Mesendoderm (in vitro differentiated cells): ENCODE results near the gene RARG. TPM values are rescaled to one million over a fixed set of nuclear protein-coding genes. Genes with fewer than 3 reads are reported as not detected.

ENCODE experiments used
- DNase-seq: peaks from one replicate; pipeline ENCODE4 v3.0.0; 2013
- H2AK5ac ChIP-seq: 2 replicates; pipeline ENCODE4 v1.6.1; 2013; ENCODE audit warnings: low read length, inconsistent platforms
- H2BK120ac ChIP-seq: 2 replicates; pipeline ENCODE4 v1.6.1; 2013; ENCODE audit warnings: low read depth, mild to moderate bottlenecking, low read length, moderate library complexity, mixed read lengths
- H2BK15ac ChIP-seq: replicated peaks from 2 replicates; pipeline ENCODE4 v1.6.1; 2013; ENCODE audit warnings: low read depth, mild to moderate bottlenecking, moderate library complexity
- H2BK5ac ChIP-seq: 2 replicates; pipeline ENCODE4 v1.6.1; 2013; ENCODE audit warnings: low read length, inconsistent platforms
- H3K18ac ChIP-seq: 2 replicates; pipeline ENCODE4 v1.6.1; 2013; ENCODE audit warnings: mild to moderate bottlenecking, low read length, mixed read lengths
- H3K23ac ChIP-seq: one replicate; pipeline ENCODE4 v1.6.1; 2013; ENCODE audit warnings: low read length
- H3K27ac ChIP-seq: 2 replicates; pipeline ENCODE4 v1.5.1; 2013; ENCODE audit warnings: low read depth, mild to moderate bottlenecking, inconsistent platforms, low read length, moderate library complexity
- H3K27me3 ChIP-seq: 2 replicates; pipeline ENCODE4 v1.6.1; 2013; ENCODE audit warnings: low read length, control low read depth, mild to moderate bottlenecking, inconsistent platforms; ENCODE audit not compliant: insufficient read depth, poor library complexity
- H3K36me3 ChIP-seq: 2 replicates; pipeline ENCODE4 v1.6.1; 2013; ENCODE audit warnings: low read length, inconsistent platforms; ENCODE audit not compliant: control insufficient read depth, insufficient read depth
- H3K4ac ChIP-seq: one replicate; pipeline ENCODE4 v1.6.1; 2013; ENCODE audit warnings: low read depth, mild to moderate bottlenecking, low read length, moderate library complexity
- H3K4me1 ChIP-seq: 2 replicates; pipeline ENCODE4 v1.6.1; 2013; ENCODE audit warnings: low read depth, low read length, inconsistent platforms; ENCODE audit not compliant: control insufficient read depth
- H3K4me2 ChIP-seq: 2 replicates; pipeline ENCODE4 v1.6.1; 2013; ENCODE audit warnings: low read length
- H3K4me3 ChIP-seq: 2 replicates; pipeline ENCODE4 v1.5.1; 2013; ENCODE audit warnings: mild to moderate bottlenecking, low read length
- H3K56ac ChIP-seq: one replicate; pipeline ENCODE4 v1.6.1; 2013; ENCODE audit warnings: low read length
- H3K79me1 ChIP-seq: 2 replicates; pipeline ENCODE4 v1.6.1; 2013; ENCODE audit warnings: low read length, inconsistent platforms
- H3K79me2 ChIP-seq: 2 replicates; pipeline ENCODE4 v1.6.1; 2013; ENCODE audit warnings: mild to moderate bottlenecking, low read length; ENCODE audit not compliant: control insufficient read depth, insufficient read depth
- H3K9ac ChIP-seq: 2 replicates; pipeline ENCODE4 v1.6.1; 2013; ENCODE audit warnings: low read length, inconsistent platforms
- H4K5ac ChIP-seq: one replicate; pipeline ENCODE4 v1.6.1; 2013; ENCODE audit warnings: low read length
- H4K8ac ChIP-seq: one replicate; pipeline ENCODE4 v1.6.1; 2013; ENCODE audit warnings: low read depth, mild to moderate bottlenecking, control low read depth, low read length, moderate library complexity
- WGBS: extraction: QIAGEN DNeasy Blood & Tissue Kit; methylation state at CpG from one replicate; pipeline ENCODE4 v1.1.7; 2013; ENCODE audit warnings: low lambda C conversion rate, missing lambda C conversion rate; ENCODE audit not compliant: insufficient coverage; ENCODE audit errors: extremely low coverage; 5-methylcytosine and 5-hydroxymethylcytosine counted together
- polyA plus RNA-seq, 2 experiments: library from polyadenylated mRNA; stranded (reverse); fragments of 200-250 nt; gene quantifications; one replicate each; pipeline ENCODE4 v1.2.3, GENCODE V29; 2013

RARG gene
- 28.5 TPM for polyA plus RNA-seq (2013, experiment 1 of 2)
- 26.2 TPM for polyA plus RNA-seq (2013, experiment 2 of 2)

DNA sequence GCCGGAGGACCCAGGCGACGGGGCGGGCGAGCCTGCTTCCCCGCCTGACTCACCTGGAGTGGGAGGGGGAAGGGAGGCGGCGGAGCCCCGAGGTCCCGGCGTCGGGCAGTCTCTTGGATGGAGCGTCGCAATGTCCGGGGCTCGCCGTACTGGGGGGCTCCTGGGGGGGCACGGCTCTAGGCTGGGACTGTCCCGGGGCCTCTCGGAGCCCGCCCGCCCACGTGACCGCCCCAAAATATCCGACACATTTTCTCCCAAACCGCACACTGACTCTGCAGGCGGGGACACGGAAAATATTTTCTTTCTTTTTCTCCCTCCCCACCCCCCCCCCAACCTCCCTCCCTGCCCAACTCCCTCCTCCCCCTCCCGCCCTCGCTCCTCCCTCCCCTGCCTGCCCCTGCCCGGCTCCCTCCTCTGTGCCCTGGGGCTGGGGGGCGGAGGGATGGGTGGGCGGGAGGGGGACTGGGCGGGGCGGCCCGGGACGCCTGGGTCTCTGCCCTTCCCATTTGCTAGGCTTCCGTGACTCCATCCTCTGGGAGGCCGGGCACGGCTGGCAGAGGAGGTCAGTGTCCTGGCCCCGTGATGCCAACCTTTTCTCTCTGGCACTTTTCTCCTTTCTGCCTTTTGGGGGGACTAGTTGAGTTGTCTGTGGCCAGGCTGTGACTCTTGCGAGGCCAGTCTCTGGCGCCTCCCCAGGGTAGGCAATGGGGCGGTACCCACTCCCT, at the start of gene RARG:
Gene RARG, minus strand, starts transcription at position 289 of the 725 bp plus-strand sequence. CDS start 4,664 bp downstream, outside the sequence.
- peak within 1 kb of the TSS; percentile 99 for H3K23ac ChIP-seq
- peak within 1 kb of the TSS; percentile 46 for H3K18ac ChIP-seq
- H3K27me3 ChIP-seq, result no peaks in the 10 kb centered on the region
- no peak within 1 kb of the TSS for H2BK15ac ChIP-seq
- H3K4ac ChIP-seq, result peak within 1 kb of the TSS; percentile 49
- WGBS, result no CpG with 5 or more reads among the region's 44 CpGs
- no peaks in the 10 kb centered on the region for H3K79me2 ChIP-seq
- H3K79me1 ChIP-seq, result peaks cover 8% of the 10 kb centered on the region
- H3K9ac ChIP-seq, result peak within 1 kb of the TSS; percentile 94
- H3K27ac ChIP-seq, result peak within 1 kb of the TSS; percentile 17
- H3K56ac ChIP-seq, result peak within 1 kb of the TSS; percentile 97
- H4K8ac ChIP-seq, result no peak within 1 kb of the TSS
- H2BK120ac ChIP-seq, result peak within 1 kb of the TSS; percentile 23
- H3K4me2 ChIP-seq, result peak within 1 kb of the TSS; percentile 95
- no peak within 1 kb of the TSS for H4K5ac ChIP-seq
- H3K4me3 ChIP-seq, result peak within 1 kb of the TSS; percentile 77
- H2BK5ac ChIP-seq, result peak within 1 kb of the TSS; percentile 59
- H2AK5ac ChIP-seq, result peak within 1 kb of the TSS; percentile 92
- peak; percentile 60 for DNase-seq
- peaks cover 42% of the 10 kb centered on the region for H3K4me1 ChIP-seq
- H3K36me3 ChIP-seq, result no peaks in the 10 kb centered on the region

DNA sequence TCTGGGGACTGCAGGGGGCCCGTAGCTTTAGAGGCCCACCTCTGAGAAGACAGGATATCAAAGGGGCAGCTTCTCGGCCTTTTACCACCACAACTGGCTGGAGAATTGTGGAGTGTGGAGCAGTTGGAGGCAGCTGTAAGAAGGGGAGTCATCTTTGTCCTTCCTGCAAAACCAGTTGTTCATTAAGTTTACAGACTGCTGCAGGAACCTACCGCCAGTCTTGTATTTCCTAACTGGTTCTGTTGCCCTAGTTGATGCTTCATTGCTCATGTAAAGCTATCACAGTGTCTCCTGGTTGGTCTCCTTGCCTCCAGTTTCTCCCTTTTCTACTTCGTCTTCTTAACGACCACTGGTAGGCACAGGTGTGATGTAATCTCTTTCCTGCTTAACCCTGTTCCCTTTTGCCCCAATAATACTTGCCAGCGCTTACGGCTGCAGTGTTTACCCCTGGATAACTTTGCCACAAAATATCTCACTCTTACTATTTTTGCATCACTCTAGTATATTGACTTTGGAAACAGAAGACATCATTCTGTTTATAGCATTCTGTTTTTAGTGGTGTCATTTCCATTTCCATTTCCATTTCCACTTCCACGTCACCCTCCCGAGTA, 48.0 kb upstream of the RARG start:
- Histone ChIP-seq H2BK5ac (no peak overlapping the region), H3K4me2 (no peak overlapping the region), H3K36me3 (peaks cover 42% of the 10 kb centered on the region), H3K9ac (no peak overlapping the region), H3K4me3 (no peak overlapping the region), H3K27me3 (no peaks in the 10 kb centered on the region), H3K4me1 (no peaks in the 10 kb centered on the region), H3K23ac (no peak overlapping the region), H3K27ac (no peak overlapping the region), H2AK5ac (no peak overlapping the region), H3K4ac (no peak overlapping the region), H2BK120ac (no peak overlapping the region), H3K56ac (no peak overlapping the region), H3K18ac (no peak overlapping the region), H3K79me2 (no peaks in the 10 kb centered on the region), H4K8ac (no peak overlapping the region), H2BK15ac (no peak overlapping the region), H3K79me1 (no peaks in the 10 kb centered on the region), H4K5ac (no peak overlapping the region)
- no peak for DNase-seq
- no CpG with 5 or more reads among the region's 9 CpGs for WGBS

DNA sequence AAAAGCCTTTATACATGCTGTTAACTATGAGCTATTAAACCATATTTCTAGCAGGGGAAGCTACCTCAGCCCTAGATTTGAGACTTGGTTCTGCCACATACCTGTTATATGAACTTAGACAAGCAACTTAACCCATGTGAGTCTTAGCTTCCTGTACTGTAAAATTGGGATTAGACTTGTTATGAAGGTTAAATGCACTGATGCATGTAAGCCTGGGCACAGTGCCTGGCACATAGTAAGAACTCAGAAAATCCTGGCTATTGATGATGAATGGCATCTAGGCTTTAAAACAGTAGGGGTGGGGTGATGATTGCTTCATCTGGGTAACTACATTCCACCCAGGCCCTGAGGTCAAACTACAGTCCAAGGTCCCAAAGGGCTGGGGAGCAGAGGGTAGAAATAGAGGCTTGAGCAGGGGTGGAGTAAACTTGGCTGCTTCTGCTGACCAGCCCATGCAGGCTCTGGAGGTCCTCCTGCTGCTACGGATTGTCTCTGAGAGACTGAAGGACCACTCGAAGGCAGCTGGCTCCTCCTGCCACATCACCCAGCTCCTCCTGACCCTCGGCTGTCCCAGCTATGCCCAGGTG, 47.4 kb upstream of the RARG start:
- H2BK15ac ChIP-seq, result no peak overlapping the region
- no peak overlapping the region for H3K27ac ChIP-seq
- H3K23ac ChIP-seq, result no peak overlapping the region
- H3K36me3 ChIP-seq, result peaks cover 44% of the 10 kb centered on the region
- H3K4me2 ChIP-seq, result no peak overlapping the region
- no peak overlapping the region for H2BK5ac ChIP-seq
- H3K27me3 ChIP-seq, result no peaks in the 10 kb centered on the region
- no peak overlapping the region for H3K18ac ChIP-seq
- H4K5ac ChIP-seq, result no peak overlapping the region
- H3K56ac ChIP-seq, result no peak overlapping the region
- no peak overlapping the region for H2BK120ac ChIP-seq
- no CpG with 5 or more reads among the region's 3 CpGs for WGBS
- no peak overlapping the region for H3K9ac ChIP-seq
- H2AK5ac ChIP-seq, result no peak overlapping the region
- no peak for DNase-seq
- peaks cover 3% of the 10 kb centered on the region for H3K79me1 ChIP-seq
- H3K79me2 ChIP-seq, result no peaks in the 10 kb centered on the region
- H4K8ac ChIP-seq, result no peak overlapping the region
- no peaks in the 10 kb centered on the region for H3K4me1 ChIP-seq
- H3K4me3 ChIP-seq, result no peak overlapping the region
- H3K4ac ChIP-seq, result no peak overlapping the region

DNA sequence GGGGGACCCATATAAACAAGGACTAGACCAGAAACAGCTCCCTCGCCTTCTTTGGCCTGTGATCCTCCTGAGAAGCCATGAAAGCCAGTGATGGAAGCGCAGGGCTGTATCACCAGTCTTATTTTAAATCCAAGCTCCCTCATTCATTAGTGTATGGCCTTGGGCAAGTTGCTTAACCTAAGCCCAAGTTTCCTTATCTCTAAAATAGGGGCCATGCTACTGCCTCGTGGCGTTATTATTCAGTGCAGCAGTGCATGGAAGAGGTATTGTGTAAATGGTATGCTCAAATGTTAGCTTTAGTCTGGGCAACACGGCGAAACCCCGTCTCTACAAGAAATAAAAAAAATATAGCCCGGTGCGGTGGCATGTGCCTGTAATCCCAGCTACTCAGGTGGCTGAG, 46.0 kb upstream of the RARG start:
- Histone ChIP-seq H3K79me2 (no peaks in the 10 kb centered on the region), H3K36me3 (peaks cover 39% of the 10 kb centered on the region), H2BK120ac (no peak overlapping the region), H3K4me3 (no peak overlapping the region), H3K56ac (no peak overlapping the region), H3K4me2 (no peak overlapping the region), H3K27ac (no peak overlapping the region), H3K18ac (no peak overlapping the region), H2BK5ac (no peak overlapping the region), H3K27me3 (no peaks in the 10 kb centered on the region), H3K9ac (no peak overlapping the region), H3K23ac (no peak overlapping the region), H3K79me1 (peaks cover 3% of the 10 kb centered on the region), H4K5ac (no peak overlapping the region), H3K4ac (no peak overlapping the region), H2BK15ac (no peak overlapping the region), H3K4me1 (no peaks in the 10 kb centered on the region), H2AK5ac (no peak overlapping the region), H4K8ac (no peak overlapping the region)
- DNase-seq, result no peak
- no CpG with 5 or more reads among the region's 9 CpGs for WGBS

DNA sequence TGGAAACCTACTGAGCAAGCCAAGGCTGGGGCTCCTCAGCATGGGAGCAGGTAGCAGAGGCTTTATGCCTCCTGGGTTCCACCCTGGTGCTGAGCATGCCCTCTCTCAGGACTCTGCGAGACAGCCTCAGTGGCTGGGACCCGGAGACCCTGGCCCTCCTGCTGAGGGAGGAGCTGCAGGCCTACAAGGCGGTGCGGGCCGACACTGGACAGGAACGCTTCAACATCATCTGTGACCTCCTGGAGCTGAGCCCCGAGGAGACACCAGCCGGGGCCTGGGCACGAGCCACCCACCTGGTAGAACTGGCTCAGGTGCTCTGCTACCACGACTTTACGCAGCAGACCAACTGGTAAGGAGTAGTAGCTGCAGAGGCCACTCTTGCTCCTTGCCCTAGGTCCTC, 44.5 kb upstream of the RARG start:
- no peak overlapping the region for H2BK120ac ChIP-seq
- no peak overlapping the region for H2AK5ac ChIP-seq
- H3K27me3 ChIP-seq, result no peaks in the 10 kb centered on the region
- H2BK5ac ChIP-seq, result no peak overlapping the region
- H3K18ac ChIP-seq, result no peak overlapping the region
- no peak overlapping the region for H2BK15ac ChIP-seq
- no peak for DNase-seq
- H3K9ac ChIP-seq, result no peak overlapping the region
- peaks cover 3% of the 10 kb centered on the region for H3K79me1 ChIP-seq
- H3K27ac ChIP-seq, result no peak overlapping the region
- H4K8ac ChIP-seq, result no peak overlapping the region
- H3K56ac ChIP-seq, result no peak overlapping the region
- no peak overlapping the region for H3K4me3 ChIP-seq
- H4K5ac ChIP-seq, result no peak overlapping the region
- peaks cover 30% of the 10 kb centered on the region for H3K36me3 ChIP-seq
- H3K4ac ChIP-seq, result no peak overlapping the region
- no peak overlapping the region for H3K4me2 ChIP-seq
- no peaks in the 10 kb centered on the region for H3K79me2 ChIP-seq
- H3K23ac ChIP-seq, result no peak overlapping the region
- H3K4me1 ChIP-seq, result no peaks in the 10 kb centered on the region
- WGBS, result no CpG with 5 or more reads among the region's 11 CpGs
